Left lung (tissue), 10 donors: ENCODE data around the gene GRIN2D. TPM values are rescaled to one million over a fixed set of nuclear protein-coding genes. Genes with fewer than 3 reads are reported as not detected.

Source experiments
- ATAC-seq: fragments of 200-7000 bp; cut with Tn5 transposase; one replicate; pipeline ENCODE4 v1.9.1; 2020; ENCODE audit warnings: moderate library complexity
- DNase-seq, 4 donors: peaks; one replicate each; pipeline ENCODE4 v3.0.0-alpha.2; 2013 to 2020
- H3K27ac ChIP-seq, 2 donors: fragments of 200-600 bp; sonication (generic) in 1 of 2; one replicate each; pipeline versions ENCODE4 v1.5.0 to v1.8.0; 2020 to 2021
- H3K27me3 ChIP-seq, 2 donors: fragments of 200-600 bp; sonication (generic) in 1 of 2; one replicate each; pipeline versions ENCODE4 v1.5.0 to v1.8.0; 2020 to 2021
- H3K36me3 ChIP-seq, 2 donors: fragments of 200-600 bp; sonication (generic) in 1 of 2; one replicate each; pipeline versions ENCODE4 v1.5.0 to v1.8.0; 2020 to 2021
- H3K4me1 ChIP-seq, 2 donors: fragments of 200-600 bp; one replicate each; pipeline ENCODE4 v1.8.0; 2021
- H3K4me3 ChIP-seq, 2 donors: fragments of 200-600 bp; sonication (generic) in 1 of 2; one replicate each; pipeline versions ENCODE4 v1.5.0 to v1.8.0; 2020 to 2021; ENCODE audit warnings: mild to moderate bottlenecking in 1 of 2
- H3K9me3 ChIP-seq, 2 donors: fragments of 200-600 bp; sonication (generic) in 1 of 2; one replicate each; pipeline versions ENCODE4 v1.5.0 to v1.8.0; 2020 to 2021
- intact Hi-C, 2 donors: fragments of 100-400 bp; cut with DNase I; formaldehyde crosslinking; loops; one replicate each; pipeline versions ENCODE4 v1.11.2 to v1.14.2; 2022
- polyA plus RNA-seq, 6 donors: library from polyadenylated mRNA; unstranded; fragments of 120-200 nt; gene quantifications; one replicate each; pipeline ENCODE4 v1.2.1, GENCODE V29; 2013; ENCODE audit not compliant: insufficient read length in 6 of 6
- total RNA-seq, 2 donors: library from RNA; stranded (reverse); fragmentation: NEBNext Ultra II Directional; extraction: Animal tissue kit (Norgen Biotek cat#: 25700); gene quantifications; one replicate each; pipeline ENCODE4 v1.2.1, GENCODE V29; 2021
- TF ChIP-seq, protein P1 (sequence below), 2 donors: fragments of 200-600 bp; sonication (generic) in 1 of 2; IDR thresholded peaks; one replicate each; pipeline versions ENCODE4 v1.5.0 to v1.8.0; 2021; ENCODE audit warnings: antibody characterized with exemption in 2 of 2
- donor health status: DM: no; HTN: yes; CAD: no.
- donor health status: DM: no; HTN: no; CAD: no.

GRIN2D gene
- total and polyA plus RNA-seq, 8 donors: 0.25 to 1.3 (median 0.34) TPM

GRCh38 chr19:48364598-48365348 lies 28.7 kb upstream of the GRIN2D start:
- Histone ChIP-seq H3K36me3 (no peaks in the 10 kb centered on the region), H3K4me3 (peak overlapping the region; percentile 13 to 61)
- intact Hi-C loops: no loop called here

DNA sequence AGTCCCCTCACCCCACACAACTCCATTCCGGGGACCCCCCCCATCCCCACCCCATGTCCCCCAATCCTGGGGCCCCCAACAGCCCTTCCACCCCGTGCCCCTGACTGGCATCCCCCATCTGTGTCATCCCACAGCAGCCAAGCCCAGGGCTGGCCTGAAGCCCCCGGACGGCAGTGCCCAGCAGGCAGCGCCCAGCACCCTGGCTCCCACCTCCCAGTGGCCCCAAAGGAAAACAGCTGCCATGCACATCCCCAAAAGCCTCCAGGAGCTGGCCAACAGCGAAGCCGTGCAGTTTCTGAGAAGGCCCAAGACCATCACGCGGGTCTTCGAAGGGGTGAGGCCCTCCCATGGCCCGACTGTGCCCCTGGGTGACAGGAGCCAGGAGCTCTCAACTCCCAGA lies 27.9 kb upstream of the GRIN2D start:
- Histone ChIP-seq H3K4me3 (no peak overlapping the region), H3K27ac (no peak overlapping the region), H3K9me3 (no peaks in the 10 kb centered on the region), H3K36me3 (no peaks in the 10 kb centered on the region), H3K4me1 (peaks cover 0 to 18% of the 10 kb centered on the region in 2 donors), H3K27me3 (no peaks in the 10 kb centered on the region)
- TF ChIP-seq, protein P1, sequence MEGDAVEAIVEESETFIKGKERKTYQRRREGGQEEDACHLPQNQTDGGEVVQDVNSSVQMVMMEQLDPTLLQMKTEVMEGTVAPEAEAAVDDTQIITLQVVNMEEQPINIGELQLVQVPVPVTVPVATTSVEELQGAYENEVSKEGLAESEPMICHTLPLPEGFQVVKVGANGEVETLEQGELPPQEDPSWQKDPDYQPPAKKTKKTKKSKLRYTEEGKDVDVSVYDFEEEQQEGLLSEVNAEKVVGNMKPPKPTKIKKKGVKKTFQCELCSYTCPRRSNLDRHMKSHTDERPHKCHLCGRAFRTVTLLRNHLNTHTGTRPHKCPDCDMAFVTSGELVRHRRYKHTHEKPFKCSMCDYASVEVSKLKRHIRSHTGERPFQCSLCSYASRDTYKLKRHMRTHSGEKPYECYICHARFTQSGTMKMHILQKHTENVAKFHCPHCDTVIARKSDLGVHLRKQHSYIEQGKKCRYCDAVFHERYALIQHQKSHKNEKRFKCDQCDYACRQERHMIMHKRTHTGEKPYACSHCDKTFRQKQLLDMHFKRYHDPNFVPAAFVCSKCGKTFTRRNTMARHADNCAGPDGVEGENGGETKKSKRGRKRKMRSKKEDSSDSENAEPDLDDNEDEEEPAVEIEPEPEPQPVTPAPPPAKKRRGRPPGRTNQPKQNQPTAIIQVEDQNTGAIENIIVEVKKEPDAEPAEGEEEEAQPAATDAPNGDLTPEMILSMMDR (IDR thresholded peaks at IDR 0.05): no peak
- ATAC-seq (no peak), DNase-seq (no peak)
- intact Hi-C loops: no loop called here

More at GRCh38 chr19:48364598-48365348, 28.7 kb upstream of the GRIN2D start:
- no peak for ATAC-seq
- Histone ChIP-seq H3K27ac (peak overlapping the region; percentile 91 to 96), H3K9me3 (no peaks in the 10 kb centered on the region), H3K27me3 (no peaks in the 10 kb centered on the region), H3K4me1 (peaks cover 0 to 18% of the 10 kb centered on the region in 2 donors)
- peak in 1 of 4 donors; percentile 41 for DNase-seq
- TF ChIP-seq, protein P1 (IDR thresholded peaks at IDR 0.05): no peak

GRCh38 chr19:48367855-48368254 lies 25.6 kb upstream of the GRIN2D start:
- no peak for ATAC-seq
- Histone ChIP-seq H3K27me3 (no peaks in the 10 kb centered on the region), H3K4me1 (peaks cover 0 to 14% of the 10 kb centered on the region in 2 donors), H3K4me3 (no peak overlapping the region), H3K36me3 (no peaks in the 10 kb centered on the region), H3K27ac (no peak overlapping the region), H3K9me3 (no peaks in the 10 kb centered on the region)
- TF ChIP-seq, protein P1 (IDR thresholded peaks at IDR 0.05): no peak
- no peak for DNase-seq
- intact Hi-C loops: no loop called here

- Histone ChIP-seq H3K4me3 (no peak overlapping the region), H3K4me1 (peaks cover 0 to 6% of the 10 kb centered on the region in 2 donors), H3K27ac (no peak overlapping the region), H3K9me3 (no peaks in the 10 kb centered on the region), H3K36me3 (no peaks in the 10 kb centered on the region), H3K27me3 (no peaks in the 10 kb centered on the region)
- TF ChIP-seq, protein P1 (IDR thresholded peaks at IDR 0.05): no peak
- no peak for DNase-seq
- intact Hi-C loops: no loop called here
- ATAC-seq: no peak
These were observed 24.5 kb upstream of the GRIN2D start for GRCh38 chr19:48368936-48369335.

DNA sequence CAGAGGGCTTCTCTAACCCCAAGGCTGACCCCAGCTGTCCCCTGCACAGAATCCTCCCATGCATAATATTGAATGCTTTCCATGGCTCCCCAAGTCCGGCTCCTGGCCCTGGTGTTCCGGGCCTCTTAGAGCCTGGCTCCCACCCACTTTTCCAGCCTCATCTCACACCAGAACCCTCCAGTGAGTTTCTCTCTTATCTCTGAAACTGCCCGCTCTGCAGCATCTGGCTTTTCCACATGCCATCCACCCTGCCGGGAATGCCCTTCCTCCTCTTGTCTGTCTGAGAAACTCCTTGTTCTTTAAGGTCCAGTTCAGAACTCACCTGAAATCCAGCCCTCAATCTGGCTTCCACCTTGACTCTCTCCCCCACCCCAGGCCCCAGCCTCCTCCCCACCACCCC lies 22.5 kb upstream of the GRIN2D start:
- TF ChIP-seq, protein P1 (IDR thresholded peaks at IDR 0.05): no peak
- no peaks in the 10 kb centered on the region for H3K36me3 ChIP-seq
- intact Hi-C loops: no loop called here
- ATAC-seq: no peak
- H3K4me1 ChIP-seq: no peaks in the 10 kb centered on the region
- no peaks in the 10 kb centered on the region for H3K9me3 ChIP-seq
- DNase-seq: no peak
- no peak overlapping the region for H3K4me3 ChIP-seq
- H3K27ac ChIP-seq: no peak overlapping the region
- no peaks in the 10 kb centered on the region for H3K27me3 ChIP-seq
